CD4-positive, alpha-beta T cell treated with Interleukin-4 for 1 hour (primary cell): ENCODE results near the gene TMEM151A.
A peak's percentile ranks its signal among the peaks of the same experiment; 100 is the strongest.
"Not testable (repeated sequence)": the region's sequence is repeated elsewhere in the genome, so short reads cannot be mapped to it uniquely, and the experiment has no call there.

Experiments used
- DNase-seq, 2 donors: peaks; one replicate each; pipeline ENCODE4 v3.0.0-alpha.2; 2020 to 2022

The TMEM151A gene

DNA sequence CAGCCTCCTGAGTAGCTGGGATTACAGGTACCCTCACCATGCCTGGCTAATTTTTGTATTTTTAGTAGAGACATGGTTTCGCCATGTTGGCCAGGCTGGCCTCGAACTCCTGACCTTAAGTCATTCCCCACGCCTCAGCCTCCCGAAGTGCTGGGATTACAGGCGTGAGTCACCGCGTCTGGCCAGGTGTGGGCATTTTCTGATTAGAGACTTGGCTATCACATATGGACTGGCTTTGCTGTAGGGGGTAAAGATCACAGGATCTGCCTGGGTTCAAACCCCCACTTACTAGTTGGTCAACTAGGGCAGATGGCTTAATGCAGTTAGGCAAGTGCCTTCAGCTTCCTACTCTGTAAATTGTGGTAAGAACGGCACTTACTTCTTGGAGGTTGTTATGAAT, 18.6 kb downstream of the TMEM151A start:
- no peak for DNase-seq

DNA sequence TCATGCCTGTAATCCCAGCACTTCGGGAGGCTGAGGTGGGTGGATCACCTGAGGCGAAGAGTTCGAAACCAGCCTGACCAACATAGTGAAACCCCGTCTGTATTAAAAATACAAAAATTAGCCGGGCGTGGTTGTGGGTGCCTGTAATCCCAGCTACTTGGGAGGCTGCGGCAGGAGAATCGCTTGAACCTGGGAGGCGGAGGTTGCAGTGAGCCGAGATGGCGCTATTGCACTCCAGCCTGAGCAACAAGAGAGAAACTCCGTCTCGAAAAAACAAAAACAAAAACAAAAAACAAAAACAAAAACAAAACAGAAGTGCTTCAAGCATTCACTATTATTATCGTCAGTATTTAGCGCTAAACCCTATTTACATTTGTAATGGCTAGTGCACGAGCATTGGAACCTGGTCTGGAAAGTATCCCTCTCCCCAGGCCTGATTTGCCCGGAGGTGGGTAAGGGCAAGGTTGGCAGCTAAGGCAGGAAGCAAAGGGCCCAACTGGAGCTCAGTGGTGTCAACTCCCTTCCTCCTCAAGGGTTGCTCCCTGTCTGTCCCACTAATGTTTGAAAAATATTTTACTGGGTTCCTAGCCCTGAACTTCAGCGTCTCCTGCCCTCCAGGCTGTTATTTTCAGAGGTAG, 19.2 kb downstream of the TMEM151A start:
- not testable (repeated sequence) for DNase-seq

DNA sequence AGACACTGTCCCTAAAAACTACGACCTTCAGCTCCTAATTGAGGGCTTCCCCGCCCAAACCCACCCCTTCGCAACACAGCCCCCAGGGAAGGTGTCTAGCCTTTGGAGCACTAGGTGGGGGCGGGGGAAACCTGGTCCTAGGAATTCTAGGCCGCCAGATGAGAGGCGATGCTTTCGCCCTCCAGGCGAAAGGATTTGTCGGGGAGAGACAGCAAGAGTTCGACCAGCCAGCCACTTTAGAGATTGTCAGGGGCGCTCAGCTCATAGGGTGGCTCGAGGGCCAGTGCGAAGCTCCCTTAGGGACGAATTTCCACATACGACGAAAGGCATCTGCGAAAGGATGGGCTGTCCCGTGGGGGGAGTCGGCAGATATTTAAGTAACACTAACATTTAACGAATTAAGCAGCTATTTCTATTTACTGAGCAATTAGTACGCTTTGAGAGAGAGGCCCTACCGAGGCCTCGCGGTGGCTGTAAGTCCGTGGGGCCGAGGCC, 19.8 kb downstream of the TMEM151A start:
- DNase-seq: no peak

DNA sequence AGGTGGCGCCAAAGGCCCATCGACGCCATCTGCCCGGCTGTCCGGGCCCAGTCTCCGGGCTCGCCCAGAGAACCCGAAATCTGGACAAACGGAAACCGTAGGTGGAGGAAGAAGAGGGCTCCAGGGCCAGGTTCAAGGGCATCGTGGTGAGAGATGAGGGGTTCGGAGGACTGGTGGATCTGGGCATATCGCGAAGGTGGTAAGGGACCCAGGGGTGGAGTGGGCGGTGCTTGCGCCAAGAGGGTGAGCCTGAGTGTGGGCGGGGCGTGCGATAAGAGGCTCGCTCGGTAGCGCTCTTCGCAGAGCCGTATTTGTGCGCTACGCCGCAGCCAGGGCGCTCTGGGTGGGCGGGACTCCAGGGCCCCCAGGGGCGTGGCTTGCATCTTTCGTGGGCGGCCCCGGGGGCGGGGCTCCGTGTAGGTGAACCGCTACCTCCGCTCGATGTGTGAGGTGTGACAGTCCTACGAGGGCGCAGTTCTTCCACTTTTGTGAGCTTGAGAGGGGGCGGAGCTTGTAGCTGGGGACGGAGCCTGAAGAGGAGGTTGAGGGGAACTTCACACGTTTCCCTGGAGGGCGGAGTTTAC, 20.4 kb downstream of the TMEM151A start:
- DNase-seq: peak; percentile 98 to 99

DNA sequence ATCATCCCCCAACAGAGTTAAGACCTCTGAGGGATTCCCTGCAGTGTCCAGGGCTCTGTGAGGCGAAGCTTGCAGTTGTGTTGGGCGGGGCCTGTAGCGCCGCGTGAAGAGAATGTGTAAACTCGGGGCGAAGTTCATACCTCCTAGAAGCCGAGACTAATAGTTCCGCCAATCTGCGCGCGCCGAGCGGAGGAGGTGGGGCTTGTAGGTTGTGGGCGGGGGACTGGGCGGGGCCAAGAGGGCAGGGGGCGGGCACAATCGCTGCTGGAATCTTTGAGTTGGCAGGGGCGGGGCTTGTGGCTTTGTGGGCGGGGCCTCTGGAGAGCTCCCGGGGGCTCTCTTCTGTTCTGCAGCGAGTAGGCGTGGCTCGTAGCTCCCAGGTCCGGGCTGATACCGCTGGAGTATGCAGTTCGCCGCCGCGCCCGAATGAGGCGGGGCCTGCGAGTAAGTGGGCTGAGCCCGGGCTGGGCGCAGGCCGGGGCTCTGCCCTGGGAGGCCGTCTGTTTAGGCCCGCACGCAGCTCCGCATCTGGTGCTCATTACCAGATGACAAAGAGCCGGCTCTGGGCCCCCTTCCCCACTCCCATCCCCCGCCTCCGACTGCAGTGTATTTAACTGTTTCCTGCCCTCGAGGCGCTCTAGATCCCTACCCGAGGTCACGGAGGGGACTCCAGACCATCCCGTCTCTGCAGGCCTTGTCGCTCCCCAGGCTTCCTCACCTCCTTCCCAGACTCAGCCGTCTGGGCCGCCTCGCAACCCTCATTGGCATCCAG, 21.0 kb downstream of the TMEM151A start:
- DNase-seq: peak; percentile 98 to 99

DNA sequence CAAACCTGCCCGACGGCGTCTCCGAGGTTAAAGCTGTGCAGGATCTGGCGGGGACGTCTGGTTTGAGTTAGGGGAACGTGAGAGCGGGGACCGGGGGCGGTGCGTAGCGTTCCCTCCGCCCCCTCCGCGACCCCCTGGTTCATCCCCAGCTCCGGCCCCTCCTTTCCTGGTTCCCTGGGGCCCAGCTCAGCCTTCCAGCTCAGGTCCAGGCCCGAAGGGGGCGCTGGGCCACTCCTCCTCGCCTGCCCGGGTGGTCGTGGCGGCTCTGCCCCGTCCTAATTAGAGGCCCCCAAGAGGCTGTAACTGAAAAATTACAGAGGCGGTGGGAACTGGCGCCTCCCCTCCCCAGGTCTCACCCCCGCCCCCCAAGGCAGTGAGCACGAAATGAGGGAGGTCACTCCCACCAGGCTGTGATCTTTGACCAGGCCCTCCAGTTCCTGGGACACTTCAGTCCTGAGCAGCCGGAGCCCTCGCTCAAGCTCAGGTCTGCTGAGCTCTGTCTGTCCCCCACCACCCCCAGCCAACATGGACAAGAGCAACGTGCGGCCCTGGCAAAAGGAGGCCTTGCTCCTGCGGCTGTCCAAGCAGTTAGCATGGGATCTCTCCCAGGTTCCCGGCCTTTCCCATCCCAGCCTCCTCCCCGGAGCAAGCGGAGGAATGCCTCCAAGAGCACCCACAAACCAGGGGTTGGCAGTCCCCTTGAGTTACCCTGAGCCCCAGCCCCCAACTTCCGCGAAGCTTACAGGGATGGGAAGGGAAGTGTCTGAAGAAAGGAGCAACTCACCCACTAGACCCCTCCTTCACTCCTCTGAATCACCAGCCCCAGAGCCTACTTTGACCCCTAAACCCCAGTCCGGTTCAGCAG, 21.9 kb downstream of the TMEM151A start:
- no peak for DNase-seq

DNA sequence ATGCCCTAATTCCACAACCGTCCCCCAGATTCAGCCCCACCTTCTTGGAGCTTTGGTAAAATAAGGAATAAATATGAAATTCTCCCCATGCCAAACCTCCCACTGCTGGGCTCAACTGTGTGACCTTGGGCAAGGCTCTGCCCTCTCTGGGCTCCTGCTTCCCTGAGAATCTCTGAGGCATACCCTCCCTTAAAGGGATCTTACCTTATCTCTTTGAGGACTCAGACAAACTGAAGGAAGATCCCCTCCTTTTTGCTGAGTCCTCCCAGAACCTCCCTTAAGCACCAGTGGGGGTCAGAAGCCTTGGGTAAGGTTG, 22.4 kb downstream of the TMEM151A start:
- DNase-seq: no peak

DNA sequence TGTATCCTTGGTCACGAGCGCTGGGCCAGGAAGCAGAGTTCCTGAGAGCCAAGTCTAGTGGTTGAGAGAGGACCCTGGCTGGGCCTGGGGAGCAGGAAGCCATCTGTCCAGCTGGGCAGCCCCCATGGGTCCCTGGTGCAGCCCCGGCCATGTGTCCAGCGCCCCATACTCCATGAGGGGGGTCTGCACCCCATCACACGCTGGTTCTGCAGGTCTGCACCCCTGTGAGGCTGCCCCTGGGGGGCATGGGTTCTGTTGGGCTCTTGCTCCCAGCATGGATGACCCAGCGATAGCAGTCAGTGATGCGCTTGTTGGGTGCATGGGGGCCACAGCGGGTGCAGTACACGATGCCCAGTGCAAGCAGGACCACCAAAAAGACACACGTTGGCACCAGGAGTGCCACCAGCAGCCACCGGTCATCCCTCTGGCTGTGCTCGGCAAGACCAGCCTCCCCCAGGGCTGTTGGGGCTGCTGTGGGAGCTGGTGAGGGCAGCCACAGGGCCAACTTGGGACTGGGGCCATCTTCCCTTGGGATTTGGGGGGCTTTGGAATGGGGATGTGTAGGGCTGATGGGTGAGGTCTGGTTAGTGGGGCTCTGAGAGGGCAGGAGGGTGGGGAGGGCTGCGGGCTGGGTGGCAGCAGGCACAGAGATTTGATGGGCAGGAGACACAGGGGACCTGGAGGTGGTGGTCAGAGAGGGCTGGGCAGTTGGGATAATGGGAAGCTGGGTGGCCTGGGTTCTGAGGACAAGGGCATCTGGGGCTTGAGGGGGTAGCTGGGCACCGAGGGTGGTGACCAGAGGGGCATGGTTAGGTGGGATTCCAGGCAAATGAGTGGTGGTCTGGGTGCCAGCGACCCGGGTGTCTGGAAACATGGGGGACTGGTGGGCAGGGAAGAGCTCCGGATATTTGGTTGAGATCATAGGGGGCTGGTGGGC, 23.1 kb downstream of the TMEM151A start:
- DNase-seq: no peak

DNA sequence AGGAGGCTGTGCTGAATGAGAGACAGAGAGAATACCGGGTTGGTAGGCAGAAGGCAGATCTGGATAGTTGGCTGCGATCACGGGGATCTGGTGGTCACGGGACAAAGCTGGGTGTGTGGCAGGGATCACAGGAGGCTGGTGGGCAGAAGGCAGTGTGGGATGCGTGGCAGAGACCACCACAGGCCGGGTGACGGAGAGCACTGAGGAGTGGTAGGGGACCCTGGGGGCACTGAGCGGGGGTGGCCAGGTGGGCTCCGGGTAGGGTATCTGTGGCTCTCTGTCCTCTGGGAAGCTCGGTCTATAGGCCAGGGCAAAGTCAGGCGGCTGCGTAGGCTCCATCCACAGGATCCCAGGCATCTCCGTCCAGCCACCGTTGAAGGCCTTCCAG, 23.8 kb downstream of the TMEM151A start:
- no peak for DNase-seq

DNA sequence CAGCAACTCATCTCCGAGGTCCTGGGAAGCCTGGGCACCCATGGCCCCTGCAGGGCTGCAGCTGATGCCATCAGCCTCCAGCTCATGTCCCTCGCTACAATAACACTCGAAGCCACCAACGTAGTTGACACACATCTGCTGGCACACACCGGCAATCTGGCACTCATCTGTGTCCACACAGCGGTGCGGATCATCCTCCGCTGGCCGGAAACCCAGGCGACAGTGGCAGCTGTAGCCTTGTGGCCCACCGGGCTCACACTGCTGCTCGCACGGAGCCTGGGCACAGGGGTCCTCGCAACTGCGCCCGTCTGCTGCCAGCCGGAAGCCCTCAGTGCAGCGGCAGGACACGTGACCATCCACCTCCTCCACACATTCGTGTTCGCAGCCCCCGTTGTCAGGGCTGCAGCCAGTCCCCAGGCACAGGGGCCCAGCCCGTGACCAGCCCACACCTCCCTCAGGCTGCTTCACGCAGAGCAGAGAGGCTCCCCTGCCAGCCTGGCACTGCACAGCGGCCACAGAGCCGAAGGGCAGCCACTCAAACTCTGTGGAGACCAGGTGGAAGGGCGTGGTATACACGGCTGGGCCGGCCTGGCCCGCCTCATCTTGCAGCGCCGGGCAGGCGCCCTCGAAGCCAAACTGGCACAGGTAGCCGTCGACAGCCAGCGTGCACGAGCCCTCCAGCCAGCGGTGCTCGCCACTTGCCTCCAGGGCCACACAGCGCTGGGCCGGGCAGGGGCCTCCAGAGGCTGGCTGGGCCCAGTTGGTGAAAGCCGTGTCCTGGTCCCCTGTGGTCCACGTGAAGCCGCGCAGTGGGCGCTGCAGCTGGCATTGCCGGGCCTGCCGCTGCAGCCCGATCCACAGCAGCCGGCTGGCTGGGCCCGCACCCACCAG, 24.5 kb downstream of the TMEM151A start:
- no peak for DNase-seq

DNA sequence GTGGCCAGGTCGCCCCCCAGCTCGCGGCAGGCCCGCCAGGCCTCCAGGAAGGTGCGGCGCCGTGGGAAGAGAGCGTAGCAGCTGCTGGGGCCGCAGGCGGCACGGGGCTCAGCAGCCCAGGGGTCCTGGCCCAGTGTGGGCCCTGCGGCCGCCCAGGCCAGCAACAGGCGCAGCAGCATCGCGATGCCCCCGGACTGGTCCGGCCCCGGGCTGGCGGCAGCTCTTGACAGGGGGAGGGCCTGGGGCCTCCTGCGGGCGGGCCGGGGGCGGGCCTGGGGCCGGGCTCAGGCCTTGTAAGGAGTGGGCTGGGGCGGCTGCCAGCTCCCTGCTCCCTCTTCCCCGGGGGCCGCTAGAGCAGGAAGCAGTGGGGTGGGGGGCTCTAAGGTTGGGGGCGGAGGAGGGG, 25.2 kb downstream of the TMEM151A start, which contains the start of gene CD248:
TSS of gene CD248 (minus strand) at position 196 of the 403 bp plus-strand sequence. CDS start at position 179, 17 bp downstream.
- no peak for DNase-seq

DNA sequence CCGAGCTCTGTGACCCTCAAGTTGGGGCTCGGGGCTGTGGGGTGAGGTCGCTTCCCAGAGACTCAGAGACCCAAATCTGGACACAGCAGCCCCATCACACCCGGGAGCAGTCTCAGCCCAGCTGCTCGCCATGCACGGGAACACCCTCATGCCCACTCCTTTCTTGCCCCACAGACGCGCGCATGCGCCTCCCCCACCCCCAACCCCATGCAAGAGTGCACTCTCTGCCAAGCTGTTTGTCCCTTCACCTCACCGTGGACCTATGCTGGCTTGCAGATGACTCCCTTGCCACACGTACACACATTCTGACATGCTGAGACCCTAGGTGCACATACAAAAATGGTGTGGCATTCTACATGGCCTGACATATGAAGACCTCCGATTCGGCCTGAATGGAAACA, 25.6 kb downstream of the TMEM151A start:
- peak; percentile 29 to 62 for DNase-seq

DNA sequence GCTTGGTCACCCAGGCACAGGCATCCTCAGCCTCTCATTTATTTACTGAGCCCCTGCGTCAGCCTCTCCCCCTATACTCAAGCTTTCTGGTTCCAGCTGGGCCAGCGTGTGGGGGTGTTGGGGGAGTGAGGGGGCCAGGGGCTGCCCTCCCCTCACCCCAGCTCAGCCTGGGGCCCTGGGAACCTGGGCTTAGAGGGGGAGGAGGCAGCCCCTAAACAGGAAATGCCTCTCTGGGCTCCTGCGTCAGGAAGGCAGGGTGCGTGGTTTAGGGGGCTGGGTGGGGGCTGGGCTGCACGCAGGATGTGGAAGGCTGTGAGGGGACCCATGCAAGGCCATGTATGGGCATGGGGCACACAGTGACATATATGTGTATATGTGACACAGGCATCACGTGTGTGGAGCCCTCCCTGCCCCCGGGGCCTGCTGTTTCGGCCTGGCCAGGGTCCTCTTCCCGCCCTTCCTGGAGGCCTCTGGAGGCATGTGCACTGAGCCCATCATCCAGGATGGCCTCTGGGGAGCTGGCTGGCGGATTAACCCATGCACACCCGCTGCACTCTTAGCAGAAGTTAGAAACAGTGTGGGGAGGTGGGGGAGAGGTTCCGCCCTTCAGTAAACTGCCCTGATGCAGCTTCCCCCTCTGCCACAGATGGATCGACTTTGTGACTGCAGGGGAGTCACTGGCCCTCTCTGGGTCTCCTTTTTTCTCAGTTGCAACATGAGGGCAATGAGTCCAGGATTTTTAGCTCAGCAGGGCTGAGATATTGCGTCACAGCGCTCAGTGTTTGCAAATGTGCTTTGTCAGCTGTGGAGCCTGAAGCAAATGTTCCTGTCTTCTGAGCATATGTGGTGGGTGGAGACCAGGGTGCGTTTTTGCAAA, 26.3 kb downstream of the TMEM151A start:
- peak; percentile 73 to 88 for DNase-seq

DNA sequence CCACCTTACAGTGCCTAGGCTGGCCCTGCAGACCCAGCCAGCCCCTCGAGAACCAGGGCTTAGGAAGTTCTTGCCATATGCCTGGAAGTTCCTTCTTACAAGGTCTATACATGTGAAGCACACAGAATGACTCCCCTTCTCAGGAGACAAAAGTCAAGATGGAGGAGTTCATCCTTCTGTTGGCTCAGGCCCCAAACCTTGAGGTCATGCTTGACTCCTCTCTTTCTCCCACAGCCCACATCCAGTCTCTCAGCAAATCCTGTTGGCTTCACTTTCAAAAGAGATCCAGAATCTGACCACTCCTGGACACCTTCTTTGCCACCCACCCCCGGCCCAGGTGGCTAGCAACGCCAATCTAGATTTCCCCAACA, 26.9 kb downstream of the TMEM151A start:
- DNase-seq: no peak

DNA sequence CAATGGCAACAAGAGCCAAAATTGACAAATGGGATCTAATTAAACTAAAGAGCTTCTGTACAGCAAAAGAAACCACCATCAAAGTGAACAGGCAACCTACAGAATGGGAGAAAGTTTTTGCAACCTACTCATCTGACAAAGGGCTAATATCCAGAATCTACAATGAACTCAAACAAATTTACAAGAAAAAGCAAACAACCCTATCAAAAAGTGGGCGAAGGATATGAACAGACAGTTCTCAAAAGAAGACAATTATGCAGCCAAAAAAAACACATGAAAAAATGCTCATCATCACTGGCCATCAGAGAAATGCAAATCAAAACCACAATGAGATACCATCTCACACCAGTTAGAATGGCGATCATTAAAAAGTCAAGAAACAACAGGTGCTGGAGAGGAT, 28.6 kb downstream of the TMEM151A start:
- not testable (repeated sequence) for DNase-seq

DNA sequence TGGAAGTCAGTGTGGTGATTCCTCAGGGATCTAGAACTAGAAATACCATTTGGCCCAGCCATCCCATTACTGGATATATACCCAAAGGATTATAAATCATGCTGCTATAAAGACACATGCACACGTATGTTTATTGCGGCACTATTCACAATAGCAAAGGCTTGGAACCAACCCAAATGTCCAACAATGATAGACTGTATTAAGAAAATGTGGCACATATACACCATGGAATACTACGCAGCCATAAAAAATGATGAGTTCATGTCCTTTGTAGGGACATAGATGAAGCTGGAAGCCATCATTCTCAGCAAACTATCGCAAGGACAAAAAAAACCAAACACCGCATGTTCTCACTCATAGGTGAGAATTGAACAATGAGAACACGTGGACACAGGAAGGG, 29.1 kb downstream of the TMEM151A start:
- not testable (repeated sequence) for DNase-seq

DNA sequence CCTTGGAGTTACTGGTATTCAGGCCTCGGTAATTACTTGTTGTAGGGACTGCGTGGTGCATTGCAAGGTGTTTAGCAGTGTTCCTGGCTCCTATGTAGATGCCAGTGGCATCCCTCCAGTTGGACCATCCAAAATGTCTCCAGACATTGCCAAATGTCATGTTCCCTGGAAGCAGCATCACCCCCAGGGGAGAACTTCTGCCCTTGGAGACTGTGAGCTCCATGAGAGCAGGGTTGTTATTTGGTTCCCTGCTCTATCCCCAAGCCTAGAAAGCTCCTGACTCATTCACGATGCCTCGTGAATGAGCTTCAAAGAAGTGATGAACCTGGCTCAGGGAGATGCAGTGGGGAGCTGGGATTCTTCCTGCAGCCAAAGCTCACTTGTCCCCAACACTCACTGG, 29.9 kb downstream of the TMEM151A start:
- DNase-seq: no peak

DNA sequence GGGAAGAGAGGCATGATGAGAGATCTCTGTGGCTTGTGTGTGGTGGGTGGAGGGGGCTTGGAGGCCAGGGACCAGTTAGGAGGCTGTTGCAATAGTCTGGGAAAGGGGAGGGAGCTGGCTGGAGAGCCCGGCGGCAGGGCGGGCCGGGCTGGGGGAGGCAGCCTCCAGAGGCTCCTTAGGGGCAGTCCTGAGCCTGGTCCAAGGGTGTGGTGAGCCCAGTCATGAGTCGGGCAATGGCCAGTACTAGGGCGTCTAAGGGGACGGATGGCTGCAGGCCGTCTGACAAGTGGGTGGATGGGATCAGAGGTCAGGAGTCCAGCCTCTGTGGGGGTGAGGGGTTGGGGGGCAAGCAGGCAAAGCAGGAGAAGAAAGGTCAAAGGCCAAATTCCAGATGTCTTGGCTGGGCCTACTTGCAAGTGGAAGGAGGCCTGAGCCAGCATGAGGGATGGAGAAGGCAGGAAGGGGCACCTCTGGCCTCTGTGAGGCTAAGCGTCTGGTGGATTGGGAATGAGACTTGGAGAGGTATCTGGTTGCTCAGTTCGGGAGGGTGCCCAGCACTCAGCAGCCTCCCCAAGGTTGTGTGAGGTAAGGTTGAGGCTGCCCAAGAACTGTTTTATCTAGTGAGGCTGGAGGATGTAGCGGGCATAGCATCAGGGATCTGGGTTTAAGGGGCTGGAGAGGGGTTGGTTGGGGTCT, 31.2 kb downstream of the TMEM151A start:
- DNase-seq: no peak

DNA sequence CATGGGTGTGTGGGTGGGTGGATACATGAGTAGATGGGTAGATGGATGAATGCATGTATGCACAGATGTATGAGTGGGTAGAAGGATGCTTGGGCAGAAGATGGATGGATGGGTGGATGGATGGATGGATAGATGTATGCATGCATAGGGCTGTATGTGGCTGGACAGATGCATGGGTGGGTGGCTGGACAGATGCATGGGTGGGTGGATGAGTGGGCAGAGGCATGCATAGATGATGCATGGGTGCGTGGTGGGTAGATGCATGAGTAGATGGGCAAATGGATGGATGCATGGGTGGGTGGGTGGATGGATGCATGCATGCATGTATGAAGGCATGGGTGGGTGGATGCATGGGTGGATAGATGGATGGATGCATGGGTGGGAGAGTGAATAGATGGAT, 32.0 kb downstream of the TMEM151A start:
- DNase-seq: no peak
